ENCODE data around the gene SVIL.

GRCh38 chr10:29473087-29473356, 161.7 kb downstream of the SVIL start:
- TF ChIP-seq CTCF (IDR thresholded peaks at IDR 0.05) (no peak), POLR2AphosphoS5 (IDR thresholded peaks at IDR 0.05) (no peak), POLR2A (IDR thresholded peaks at IDR 0.05; ENCODE audit: low read depth) (no peak)

Measured in esophagus muscularis mucosa (tissue), 3 donors.